Hepatocyte (in vitro differentiated cells): ENCODE measurements around the gene SDK1.

ENCODE experiments used
- CTCF ChIP-seq: fragments of 200-600 bp; sonication (generic); IDR thresholded peaks from 2 replicates; pipeline ENCODE4 v1.5.1; 2016; ENCODE audit warnings: antibody characterized with exemption, mild to moderate bottlenecking; ENCODE audit not compliant: poor library complexity
- EZH2 ChIP-seq: fragments of 200-600 bp; sonication (generic); IDR thresholded peaks from 2 replicates; pipeline ENCODE4 v1.6.1; 2016; ENCODE audit warnings: antibody characterized with exemption, mild to moderate bottlenecking, borderline replicate concordance

GRCh38 chr7:3965794-3966395, 664.8 kb downstream of the SDK1 start:
- no peak for TF ChIP-seq CTCF
- TF ChIP-seq EZH2 = no peak
